HEK293T (cell line): Measurements from ENCODE around the gene ZFP1.

Experiments used
- FOXA1 ChIP-seq: fragments of 450-650 bp; IDR thresholded peaks from 2 replicates; pipeline ENCODE4 v1.6.1; 2016; ENCODE audit warnings: mild to moderate bottlenecking
- SP1 ChIP-seq: fragments of 450-650 bp; IDR thresholded peaks from 2 replicates; pipeline ENCODE4 v1.6.1; 2017

GRCh38 chr16:75121949-75122568 lies 26.3 kb upstream of the ZFP1 start:
- TF ChIP-seq FOXA1: no peak
- TF ChIP-seq SP1: no peak
